ENCODE data around the gene CCNF. TPM values are rescaled to one million over a fixed set of nuclear protein-coding genes. Genes with fewer than 3 reads are reported as not detected.

Gene CCNF
- total and polyA plus RNA-seq, 2 donors from 2014 or later: 0.77 to 2.9 TPM

DNA sequence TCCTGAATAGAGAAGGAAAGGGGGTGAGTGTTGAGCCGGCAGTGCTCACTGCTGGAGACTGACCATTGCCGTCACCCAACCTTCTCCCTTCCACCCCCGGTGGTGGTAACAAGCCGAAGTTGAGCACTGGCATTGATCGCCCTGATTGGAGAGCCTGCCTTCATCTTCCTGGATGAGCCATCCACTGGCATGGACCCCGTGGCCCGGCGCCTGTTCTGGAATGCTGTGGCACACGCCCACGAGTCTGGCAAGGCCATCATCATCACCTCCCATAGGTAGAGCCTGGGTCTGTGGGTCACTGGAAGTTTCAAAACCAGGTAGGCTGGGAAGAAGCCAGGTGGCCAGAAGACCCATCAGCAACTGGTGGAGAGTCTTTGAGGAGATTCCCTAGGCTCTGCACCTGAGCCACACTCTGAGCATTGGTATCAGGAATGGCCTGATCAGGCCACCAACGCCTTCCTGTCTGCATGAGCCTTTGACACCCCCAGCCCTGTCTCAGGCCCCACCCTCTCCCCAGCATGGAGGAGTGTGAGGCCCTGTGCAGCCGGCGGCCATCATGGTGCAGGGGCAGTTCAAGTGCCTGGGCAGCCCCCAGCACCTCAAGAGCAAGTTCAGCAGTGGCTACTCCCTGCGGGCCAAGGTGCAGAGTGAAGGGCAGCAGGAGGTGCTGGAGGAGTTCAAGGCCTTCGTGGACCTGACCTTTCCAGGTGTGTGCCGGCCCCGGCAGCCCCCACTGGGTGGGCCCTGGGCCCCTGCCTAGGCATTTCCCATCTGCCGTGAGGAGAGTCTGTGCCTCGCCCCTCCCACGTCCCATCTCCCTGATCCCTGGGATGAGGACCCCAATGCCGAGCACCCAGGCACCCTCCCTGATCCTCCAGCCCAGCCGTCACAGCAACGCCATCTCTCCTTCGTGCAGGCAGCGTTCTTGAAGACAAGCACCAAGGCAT is 4.9 kb upstream of the CCNF start:
- H3K4me1 ChIP-seq (ENCODE audit: control insufficient read depth in 2 of 3, insufficient read depth in 2 of 3, low read depth in 1 of 3, low read length in 3 of 3): peaks cover 0 to 5% (median 0%) of the 10 kb centered on the region in 3 donors
- TF ChIP-seq, protein P1, sequence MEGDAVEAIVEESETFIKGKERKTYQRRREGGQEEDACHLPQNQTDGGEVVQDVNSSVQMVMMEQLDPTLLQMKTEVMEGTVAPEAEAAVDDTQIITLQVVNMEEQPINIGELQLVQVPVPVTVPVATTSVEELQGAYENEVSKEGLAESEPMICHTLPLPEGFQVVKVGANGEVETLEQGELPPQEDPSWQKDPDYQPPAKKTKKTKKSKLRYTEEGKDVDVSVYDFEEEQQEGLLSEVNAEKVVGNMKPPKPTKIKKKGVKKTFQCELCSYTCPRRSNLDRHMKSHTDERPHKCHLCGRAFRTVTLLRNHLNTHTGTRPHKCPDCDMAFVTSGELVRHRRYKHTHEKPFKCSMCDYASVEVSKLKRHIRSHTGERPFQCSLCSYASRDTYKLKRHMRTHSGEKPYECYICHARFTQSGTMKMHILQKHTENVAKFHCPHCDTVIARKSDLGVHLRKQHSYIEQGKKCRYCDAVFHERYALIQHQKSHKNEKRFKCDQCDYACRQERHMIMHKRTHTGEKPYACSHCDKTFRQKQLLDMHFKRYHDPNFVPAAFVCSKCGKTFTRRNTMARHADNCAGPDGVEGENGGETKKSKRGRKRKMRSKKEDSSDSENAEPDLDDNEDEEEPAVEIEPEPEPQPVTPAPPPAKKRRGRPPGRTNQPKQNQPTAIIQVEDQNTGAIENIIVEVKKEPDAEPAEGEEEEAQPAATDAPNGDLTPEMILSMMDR (IDR thresholded peaks at IDR 0.05; ENCODE audit: borderline replicate concordance, extremely low read depth, insufficient read depth): no peak
- no peak overlapping the region for H3K4me3 ChIP-seq (ENCODE audit: low read length in 3 of 3)
- H3K36me3 ChIP-seq (ENCODE audit: control insufficient read depth in 2 of 3, insufficient read depth in 3 of 3, low read length in 3 of 3): no peaks in the 10 kb centered on the region
- no peak overlapping the region for H3K27ac ChIP-seq (ENCODE audit: low read depth in 2 of 2, low read length in 2 of 2)
- no peaks in the 10 kb centered on the region for H3K9me3 ChIP-seq (ENCODE audit: control insufficient read depth in 2 of 3, insufficient read depth in 1 of 3, low read length in 3 of 3)
- H3K27me3 ChIP-seq (ENCODE audit: control insufficient read depth, insufficient read depth, low read length): no peaks in the 10 kb centered on the region
- intact Hi-C loops (cut with DNase I): no loop called here
- H3K9ac ChIP-seq (ENCODE audit: low read length in 3 of 3): no peak overlapping the region
- no peak for FAIRE-seq
- DNase-seq: no peak

DNA sequence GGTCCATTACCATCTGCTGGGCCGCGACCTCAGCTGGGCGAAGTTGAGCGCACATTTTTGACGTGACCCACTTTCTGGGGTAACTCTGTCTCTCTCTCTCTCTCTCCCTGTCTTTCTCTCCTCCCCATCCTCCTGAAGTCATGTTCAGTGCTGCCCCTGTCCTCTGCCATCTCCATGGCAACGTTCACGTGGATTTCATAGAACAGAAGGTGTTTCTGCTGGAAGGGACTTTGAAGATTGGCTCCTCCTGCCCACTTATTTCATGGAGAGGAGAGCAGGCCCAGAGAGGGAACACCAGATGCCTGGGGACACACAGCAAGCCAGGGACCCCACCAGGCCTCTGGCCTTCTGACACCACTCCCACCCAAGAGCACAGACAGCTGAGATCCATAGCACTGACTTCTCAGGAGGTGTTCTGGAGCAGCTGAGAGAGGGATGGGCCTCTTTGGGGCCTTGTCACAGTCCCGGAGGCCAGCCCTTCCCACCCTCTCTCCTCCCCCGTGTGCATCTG is 4.2 kb upstream of the CCNF start:
- no peak for DNase-seq
- H3K36me3 ChIP-seq (ENCODE audit: control insufficient read depth in 2 of 3, insufficient read depth in 3 of 3, low read length in 3 of 3): no peaks in the 10 kb centered on the region
- no peak for FAIRE-seq
- H3K9me3 ChIP-seq (ENCODE audit: control insufficient read depth in 2 of 3, insufficient read depth in 1 of 3, low read length in 3 of 3): no peaks in the 10 kb centered on the region
- intact Hi-C loops (cut with DNase I): no loop called here
- no peaks in the 10 kb centered on the region for H3K27me3 ChIP-seq (ENCODE audit: control insufficient read depth, insufficient read depth, low read length)
- H3K27ac ChIP-seq (ENCODE audit: low read depth in 2 of 2, low read length in 2 of 2): no peak overlapping the region
- no peak overlapping the region for H3K9ac ChIP-seq (ENCODE audit: low read length in 3 of 3)
- peaks cover 0 to 9% (median 3%) of the 10 kb centered on the region in 3 donors for H3K4me1 ChIP-seq (ENCODE audit: control insufficient read depth in 2 of 3, insufficient read depth in 2 of 3, low read depth in 1 of 3, low read length in 3 of 3)
- no peak overlapping the region for H3K4me3 ChIP-seq (ENCODE audit: low read length in 3 of 3)
- TF ChIP-seq, protein P1 (IDR thresholded peaks at IDR 0.05; ENCODE audit: borderline replicate concordance, extremely low read depth, insufficient read depth): no peak

DNA sequence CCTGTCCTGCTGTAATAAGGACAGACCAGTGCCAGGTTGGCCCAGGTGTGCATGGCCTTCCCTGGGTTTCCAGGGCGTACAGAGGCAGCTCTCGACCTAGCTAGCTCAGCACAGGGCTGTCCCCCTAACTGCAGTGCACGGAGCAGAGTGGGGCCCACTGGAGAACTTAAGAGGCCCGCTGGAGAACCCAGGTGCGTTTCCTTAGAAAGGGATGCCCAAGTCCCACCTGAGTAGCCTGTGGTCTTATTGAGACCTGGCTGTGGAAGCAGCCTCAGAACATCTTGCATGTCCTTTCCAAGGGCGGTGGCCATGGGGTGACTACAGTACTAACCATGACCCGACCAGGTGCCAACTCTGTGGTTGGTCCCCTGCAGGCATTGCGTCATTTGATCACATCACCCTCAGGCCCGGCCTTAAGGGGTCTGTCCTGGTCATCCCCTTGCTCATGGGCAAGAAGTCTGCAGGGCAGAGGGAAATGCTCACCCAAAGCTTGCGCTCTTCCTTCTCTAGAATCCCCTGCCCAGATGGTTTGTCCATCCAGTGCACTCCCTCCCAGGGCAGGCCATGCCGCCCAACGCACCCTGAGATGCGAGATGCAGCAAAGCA is 3.3 kb upstream of the CCNF start:
- no peaks in the 10 kb centered on the region for H3K27me3 ChIP-seq (ENCODE audit: control insufficient read depth, insufficient read depth, low read length)
- H3K4me3 ChIP-seq (ENCODE audit: low read length in 3 of 3): no peak overlapping the region
- intact Hi-C loops (cut with DNase I): no loop called here
- H3K9me3 ChIP-seq (ENCODE audit: control insufficient read depth in 2 of 3, insufficient read depth in 1 of 3, low read length in 3 of 3): no peaks in the 10 kb centered on the region
- H3K36me3 ChIP-seq (ENCODE audit: control insufficient read depth in 2 of 3, insufficient read depth in 3 of 3, low read length in 3 of 3): no peaks in the 10 kb centered on the region
- peaks cover 0 to 14% (median 9%) of the 10 kb centered on the region in 3 donors for H3K4me1 ChIP-seq (ENCODE audit: control insufficient read depth in 2 of 3, insufficient read depth in 2 of 3, low read depth in 1 of 3, low read length in 3 of 3)
- TF ChIP-seq, protein P1 (IDR thresholded peaks at IDR 0.05; ENCODE audit: borderline replicate concordance, extremely low read depth, insufficient read depth): no peak
- H3K27ac ChIP-seq (ENCODE audit: low read depth in 2 of 2, low read length in 2 of 2): no peak overlapping the region
- H3K9ac ChIP-seq (ENCODE audit: low read length in 3 of 3): no peak overlapping the region
- no peak for FAIRE-seq
- no peak for DNase-seq
